ENCODE results near the gene TNNI2.
"Not testable (repeated sequence)": the region's sequence is repeated elsewhere in the genome, so short reads cannot be mapped to it uniquely, and the experiment has no call there.

Gene TNNI2

GRCh38 chr11:1838426-1839144 is at the start of gene TNNI2:
TSS of gene TNNI2 (plus strand) at chr11:1838981. CDS start at chr11:1839697, 716 bp downstream.
- DNase-seq, result no peak

- DNase-seq, result no peak
Observed at GRCh38 chr11:1791912-1792311, 46.9 kb upstream of the TNNI2 start.

- no peak for DNase-seq
Observed at GRCh38 chr11:1792461-1792860, 46.3 kb upstream of the TNNI2 start.

GRCh38 chr11:1793081-1793480 is 45.7 kb upstream of the TNNI2 start:
- no peak for DNase-seq

- DNase-seq, result peak in 1 of 2 experiments; percentile 28
Observed at GRCh38 chr11:1796413-1797011, 42.3 kb upstream of the TNNI2 start.

- no peak for DNase-seq
Observed at GRCh38 chr11:1797391-1798125, 41.2 kb upstream of the TNNI2 start.

GRCh38 chr11:1803246-1803645 is 35.5 kb upstream of the TNNI2 start:
- DNase-seq, result no peak

GRCh38 chr11:1803835-1804519 is 34.8 kb upstream of the TNNI2 start:
- not testable (repeated sequence) for DNase-seq

- no peak for DNase-seq
Observed at GRCh38 chr11:1805525-1805924, 33.3 kb upstream of the TNNI2 start.

- no peak for DNase-seq
Observed at GRCh38 chr11:1807264-1807995, 31.4 kb upstream of the TNNI2 start.

- no peak for DNase-seq
Observed at GRCh38 chr11:1810761-1811160, 28.0 kb upstream of the TNNI2 start.

GRCh38 chr11:1812274-1812673 is 26.5 kb upstream of the TNNI2 start:
- no peak for DNase-seq

GRCh38 chr11:1812801-1813200 is 26.0 kb upstream of the TNNI2 start:
- DNase-seq, result no peak

GRCh38 chr11:1813356-1813755 is 25.4 kb upstream of the TNNI2 start:
- DNase-seq, result not testable (repeated sequence)

GRCh38 chr11:1814691-1815090 is 24.1 kb upstream of the TNNI2 start:
- no peak for DNase-seq

- DNase-seq, result no peak
Observed at GRCh38 chr11:1815311-1815710, 23.5 kb upstream of the TNNI2 start.

- no peak for DNase-seq
Observed at GRCh38 chr11:1815751-1816150, 23.0 kb upstream of the TNNI2 start.

GRCh38 chr11:1817000-1817399 is 21.8 kb upstream of the TNNI2 start:
- DNase-seq, result no peak

GRCh38 chr11:1817511-1817910 is 21.3 kb upstream of the TNNI2 start:
- no peak for DNase-seq

GRCh38 chr11:1819074-1819473 is 19.7 kb upstream of the TNNI2 start:
- DNase-seq, result no peak

- no peak for DNase-seq
Observed at GRCh38 chr11:1820463-1821325, 18.1 kb upstream of the TNNI2 start.

GRCh38 chr11:1821562-1821961 is 17.2 kb upstream of the TNNI2 start:
- DNase-seq, result no peak

All from NCI-H526 (cell line).